H54 (cell line): ENCODE measurements around the gene LRBA.

Source experiments
- DNase-seq: peaks from one replicate; pipeline ENCODE4 v3.0.0; 2011; ENCODE audit warnings: low spot score, mixed read lengths; ENCODE audit not compliant: insufficient read length
- FAIRE-seq: peaks from 3 replicates; lab custom pipeline; 2011; peaks lifted over from hg19 to GRCh38; lab: Jason Lieb, UNC
- POLR2A ChIP-seq: IDR thresholded peaks from 2 replicates; pipeline ENCODE4 v1.6.1; 2011; ENCODE audit warnings: low read depth, mild to moderate bottlenecking, low read length

Gene LRBA

DNA sequence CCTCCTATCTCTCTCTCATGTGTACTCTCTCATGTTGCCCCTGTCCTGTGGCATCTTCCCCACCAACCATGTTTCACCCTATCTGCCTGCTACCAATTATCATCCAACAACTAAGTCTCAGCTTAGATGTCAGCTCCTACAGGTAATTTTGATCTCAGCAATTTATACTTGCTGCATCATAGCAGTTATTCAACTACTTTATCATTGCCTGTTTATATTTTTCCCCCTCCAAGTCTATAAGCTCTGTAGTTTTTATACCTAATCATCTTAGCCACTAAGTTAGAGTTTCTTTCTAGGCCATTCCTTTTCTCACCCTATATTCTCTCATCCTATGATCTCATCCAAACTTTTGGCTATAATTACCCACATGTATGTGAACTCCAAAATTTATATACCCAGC lies 382.4 kb downstream of the LRBA start:
- DNase-seq (no peak), FAIRE-seq (no peak)
- TF ChIP-seq POLR2A: no peak

DNA sequence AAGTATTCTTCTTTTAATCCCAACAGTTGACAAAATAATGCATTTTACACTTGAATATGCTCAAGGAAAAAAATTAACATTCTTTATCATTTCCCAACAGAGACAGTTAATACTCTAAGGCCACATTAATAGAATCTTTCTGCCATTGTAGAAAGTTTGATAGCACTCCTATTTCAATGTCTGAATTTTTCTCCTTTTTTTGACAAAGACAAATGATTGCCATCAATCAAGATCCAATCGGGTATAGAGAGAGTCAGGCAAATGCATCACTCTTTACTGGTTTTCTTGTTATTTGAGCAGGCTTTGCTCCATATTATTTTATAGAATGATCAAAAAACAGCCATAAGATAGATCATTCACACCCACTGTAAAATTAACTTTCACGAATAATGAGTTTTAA lies 387.0 kb downstream of the LRBA start:
- FAIRE-seq (no peak), DNase-seq (no peak)
- no peak for TF ChIP-seq POLR2A

DNA sequence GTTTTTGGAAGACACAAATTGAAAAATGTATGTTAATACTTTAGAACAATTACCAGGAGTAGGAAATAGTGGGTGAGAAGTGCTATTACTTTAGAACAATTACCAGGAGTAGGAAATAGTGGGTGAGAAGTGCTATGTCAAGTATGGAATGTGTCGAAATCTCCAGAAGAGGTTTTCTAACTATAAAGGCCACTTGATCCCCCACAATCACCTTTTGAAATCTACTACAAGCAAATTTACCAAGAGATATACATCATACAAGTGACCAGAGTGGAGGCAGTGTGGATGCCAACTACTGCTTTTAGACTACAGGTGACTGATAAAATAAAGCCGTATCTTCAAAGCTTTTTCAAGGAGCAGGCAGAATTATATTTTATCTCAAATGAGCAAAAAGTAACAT lies 390.1 kb downstream of the LRBA start:
- DNase-seq (no peak), FAIRE-seq (no peak)
- TF ChIP-seq POLR2A: no peak

DNA sequence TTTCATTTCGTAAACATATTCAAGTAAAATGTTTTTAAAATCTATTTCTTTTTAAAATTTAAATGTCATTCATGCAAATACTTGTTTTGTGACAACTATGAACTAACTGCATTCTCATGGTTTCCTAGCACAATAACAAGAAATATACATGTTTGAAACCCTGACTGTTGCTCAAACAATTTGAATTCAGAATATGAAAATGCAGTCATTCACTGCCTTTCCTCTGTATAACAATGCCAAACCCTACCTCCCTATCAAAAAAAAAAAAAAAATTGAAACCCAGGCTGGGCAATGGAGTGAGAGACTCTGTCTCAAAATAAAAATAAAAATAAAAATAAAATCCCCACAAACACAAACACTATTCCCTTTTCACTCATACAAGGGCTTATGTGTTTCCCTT lies 391.0 kb downstream of the LRBA start:
- TF ChIP-seq POLR2A: no peak
- DNase-seq (no peak), FAIRE-seq (no peak)

DNA sequence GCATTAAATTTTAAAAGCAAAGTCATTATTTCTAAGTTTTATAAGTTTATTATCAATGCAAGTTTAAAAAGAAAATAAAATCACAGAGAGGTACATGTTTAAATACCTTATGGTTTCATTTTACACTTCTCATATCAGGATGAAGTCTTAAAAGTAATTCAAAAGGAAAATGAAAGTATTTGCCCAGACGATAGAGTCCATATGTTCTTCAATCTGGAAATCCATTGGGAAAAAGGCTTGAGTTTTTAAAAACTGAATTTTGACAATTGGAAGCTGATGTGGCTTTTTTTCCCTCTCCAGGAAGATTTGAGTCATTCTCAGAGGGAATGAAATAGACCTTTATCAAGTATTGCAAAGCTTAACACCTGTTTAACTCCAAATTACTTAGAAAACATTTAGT lies 396.0 kb downstream of the LRBA start:
- FAIRE-seq: no peak

DNA sequence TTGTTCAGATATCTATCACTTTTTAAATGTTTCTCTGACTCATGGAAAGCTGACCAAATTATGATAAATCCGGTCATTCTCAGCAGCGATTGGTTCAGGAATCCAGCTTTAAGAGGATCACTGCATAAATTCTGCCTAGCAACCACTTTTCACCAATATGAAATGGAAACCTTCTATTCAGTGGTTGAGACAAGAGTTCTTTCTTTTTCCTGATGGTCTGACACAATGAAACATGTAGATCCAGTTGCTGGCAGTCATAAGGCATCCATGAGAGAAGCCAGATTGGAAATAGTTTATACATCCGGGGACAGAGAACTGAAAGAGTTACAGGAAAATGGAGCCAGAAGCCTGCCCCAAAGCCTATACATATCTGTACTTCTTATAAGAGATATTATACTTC lies 406.0 kb downstream of the LRBA start:
- DNase-seq: no peak

More for the DNA sequence above, 396.0 kb downstream of the LRBA start:
- no peak for TF ChIP-seq POLR2A
- no peak for DNase-seq

DNA sequence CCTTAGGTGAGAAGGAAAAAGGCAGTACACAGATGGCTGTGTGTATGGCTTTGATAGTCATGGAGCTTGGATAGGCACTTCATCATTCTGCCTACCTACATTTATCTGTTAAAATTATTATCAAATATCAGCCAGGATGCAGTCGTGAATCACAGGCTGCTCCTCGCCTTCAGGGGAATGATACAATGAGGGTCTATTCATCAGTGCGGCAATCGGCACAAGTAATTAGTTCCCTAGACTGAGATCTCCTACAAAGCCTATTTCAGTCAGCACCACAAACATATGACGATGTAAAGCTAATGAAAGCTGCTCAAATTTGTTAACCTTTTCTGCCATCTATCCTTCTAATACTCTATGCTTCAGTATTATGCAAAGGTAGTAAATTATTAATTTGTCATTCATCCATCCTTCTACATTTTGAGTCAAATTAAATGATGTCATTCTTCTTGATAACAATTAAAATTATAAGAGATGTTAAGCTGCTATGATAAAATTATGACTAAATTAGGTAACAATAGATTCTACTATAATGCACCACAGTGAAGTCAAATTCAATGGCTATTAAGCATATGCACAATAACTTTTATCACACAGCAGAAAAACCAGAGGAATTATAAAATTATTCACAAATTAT lies 414.2 kb downstream of the LRBA start:
- FAIRE-seq (no peak), DNase-seq (no peak)
- no peak for TF ChIP-seq POLR2A

More for the DNA sequence above, 406.0 kb downstream of the LRBA start:
- FAIRE-seq: no peak
- no peak for TF ChIP-seq POLR2A

DNA sequence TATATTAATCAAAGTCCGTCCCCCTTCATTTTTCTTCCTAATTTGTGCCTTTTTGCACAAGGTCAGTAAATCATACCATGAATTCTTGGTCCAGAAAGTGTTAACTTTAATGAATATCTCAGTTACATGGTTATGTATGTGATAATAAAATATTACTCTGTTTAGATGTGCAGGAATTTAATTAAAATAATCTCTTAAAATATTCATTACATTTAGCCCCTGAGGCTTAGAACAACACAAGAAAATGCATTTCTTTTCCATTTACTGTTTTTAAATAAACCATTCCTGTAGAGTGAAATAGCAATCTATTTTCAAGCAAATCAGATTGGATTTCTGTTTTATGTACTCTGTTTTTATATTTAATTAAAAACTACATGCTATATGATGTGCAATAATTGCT lies 415.5 kb downstream of the LRBA start:
- FAIRE-seq (no peak), DNase-seq (no peak)
- no peak for TF ChIP-seq POLR2A

DNA sequence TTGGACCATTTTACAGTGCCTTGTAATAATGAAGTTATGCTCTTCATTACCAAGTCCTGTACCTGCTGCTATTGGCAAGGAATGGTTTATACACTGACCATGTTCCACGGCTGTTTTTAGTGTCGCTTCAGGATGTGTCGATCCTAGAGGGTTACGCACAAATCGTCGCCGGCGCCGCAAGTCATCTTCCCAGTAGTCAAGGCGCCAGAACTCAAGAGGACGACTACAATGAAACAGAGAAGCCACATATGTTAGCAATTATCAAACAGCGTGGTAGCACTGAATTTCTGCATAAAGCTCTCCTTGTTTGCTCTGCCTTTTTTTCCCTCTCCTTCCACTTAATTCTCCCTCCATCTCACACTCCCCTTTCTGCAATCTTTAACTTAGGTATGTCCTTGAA lies 416.2 kb downstream of the LRBA start:
- TF ChIP-seq POLR2A: no peak
- FAIRE-seq: no peak
- DNase-seq: no peak

DNA sequence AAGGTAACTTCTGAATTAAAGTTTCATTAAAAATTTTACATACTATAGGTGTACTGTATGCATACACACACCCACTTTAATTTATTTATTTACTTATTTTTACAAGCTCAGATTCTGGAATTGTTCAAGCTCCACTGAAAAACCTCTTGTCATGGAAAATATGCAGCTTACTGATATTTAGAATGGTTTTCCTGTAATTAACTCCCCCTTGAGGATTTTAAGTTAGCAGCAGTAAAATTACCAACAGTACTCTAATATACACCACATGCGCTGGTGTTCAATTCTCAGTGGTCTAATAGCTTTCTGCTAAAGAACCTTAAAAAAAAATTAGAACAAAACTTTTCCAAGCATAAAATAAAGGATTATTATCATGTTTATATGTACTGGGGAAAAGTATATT lies 421.1 kb downstream of the LRBA start:
- DNase-seq (no peak), FAIRE-seq (no peak)
- no peak for TF ChIP-seq POLR2A

DNA sequence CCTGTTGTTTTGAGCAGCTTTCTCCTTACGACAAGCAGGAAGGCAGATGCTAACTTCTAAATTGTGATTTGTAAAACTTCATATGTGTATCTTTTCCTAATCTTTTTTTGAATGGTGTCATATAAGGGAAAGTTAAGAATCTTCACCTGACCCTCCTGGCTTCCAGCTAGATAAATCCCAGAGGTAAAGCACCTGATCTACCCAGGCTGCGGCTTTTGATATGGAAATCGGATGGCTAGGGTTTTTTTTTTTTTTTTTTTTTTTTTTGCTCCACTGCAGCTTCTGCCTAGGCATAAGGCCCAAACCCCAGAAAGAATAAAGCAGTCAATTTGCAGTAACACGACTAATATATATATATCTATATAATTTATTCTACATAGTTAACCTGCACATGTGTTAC lies 423.2 kb downstream of the LRBA start:
- FAIRE-seq: no peak
- TF ChIP-seq POLR2A: no peak
- DNase-seq: no peak

DNA sequence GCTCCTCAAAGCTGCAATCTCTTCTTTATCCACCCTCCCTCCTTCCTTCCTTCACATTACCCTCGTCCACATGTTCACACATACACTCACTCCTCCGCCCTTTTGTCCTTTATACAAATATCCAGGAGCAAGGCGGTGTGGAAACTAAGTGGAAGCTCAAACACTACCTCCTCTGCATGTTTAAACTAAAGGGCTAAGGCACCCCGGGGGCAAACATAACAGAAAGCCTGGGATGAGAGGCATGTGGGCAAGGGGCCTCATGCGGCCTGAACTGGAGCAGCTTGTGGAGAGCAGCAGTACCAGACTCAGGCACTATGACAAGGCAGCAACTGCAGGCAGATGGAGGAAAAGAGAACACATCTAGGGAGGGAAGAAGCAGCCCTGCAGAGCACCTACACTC lies 423.7 kb downstream of the LRBA start:
- DNase-seq (no peak), FAIRE-seq (no peak)
- TF ChIP-seq POLR2A: no peak

DNA sequence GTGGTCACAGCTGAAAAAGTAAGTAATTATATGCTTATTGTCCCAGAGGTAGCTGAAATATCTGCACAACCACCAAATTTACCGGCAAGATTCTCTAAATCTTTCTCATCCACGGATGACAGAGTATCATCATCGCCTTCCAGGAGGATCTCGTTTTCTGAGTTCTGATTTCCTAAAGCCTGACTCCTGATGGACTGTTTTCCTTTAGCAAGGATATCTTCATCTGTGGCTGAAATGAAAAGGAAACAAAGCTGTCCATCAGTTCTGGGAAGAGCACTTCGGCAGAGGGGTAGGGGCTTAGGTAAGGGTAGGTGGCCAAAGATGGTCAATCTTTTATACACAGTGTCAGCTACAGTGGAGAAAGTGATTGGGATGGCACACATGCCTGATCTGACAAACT lies 424.5 kb downstream of the LRBA start:
- DNase-seq (no peak), FAIRE-seq (no peak)
- TF ChIP-seq POLR2A: no peak

DNA sequence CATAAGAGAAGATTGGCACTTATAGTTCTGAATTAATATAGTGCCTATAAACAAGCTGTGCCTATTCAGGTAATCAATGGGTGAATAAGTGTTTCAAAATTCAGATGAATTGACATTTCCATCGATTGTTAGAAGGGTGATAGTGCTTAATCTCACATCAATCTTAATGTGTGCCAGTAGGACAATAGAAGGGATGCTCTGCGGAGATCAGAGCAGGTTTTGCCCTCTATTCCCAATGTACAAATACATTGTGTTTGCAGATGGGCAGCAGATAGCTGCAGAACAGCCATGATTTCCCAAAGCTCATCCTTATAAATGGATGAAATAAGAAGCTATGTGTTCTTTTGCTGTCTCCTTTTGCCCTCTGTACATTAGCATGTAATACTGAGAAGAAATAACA lies 425.9 kb downstream of the LRBA start:
- no peak for FAIRE-seq
- TF ChIP-seq POLR2A: no peak
- DNase-seq: no peak

DNA sequence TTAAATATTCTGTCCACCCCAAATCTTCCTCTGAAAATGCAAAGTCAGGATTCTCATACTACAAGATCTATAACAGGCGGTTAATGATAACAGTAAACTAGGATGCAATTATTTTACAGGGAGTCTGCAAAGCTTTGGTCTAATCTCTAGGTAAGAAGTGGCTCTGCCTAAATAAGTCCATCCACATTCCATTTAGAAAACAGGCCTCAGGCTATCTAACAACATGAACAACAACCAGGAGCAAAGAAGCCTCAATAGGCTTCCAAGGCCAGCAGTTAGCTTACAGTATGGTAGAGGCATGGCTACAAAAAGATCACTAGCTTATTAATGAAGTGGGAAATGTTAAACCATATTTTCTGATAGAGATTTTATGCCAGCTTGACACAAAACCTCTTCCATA lies 426.8 kb downstream of the LRBA start:
- DNase-seq (no peak), FAIRE-seq (no peak)
- no peak for TF ChIP-seq POLR2A
